Dermis blood vessel endothelial cell (primary cell): ENCODE results near the gene IGLL5. TPM values are rescaled to one million over a fixed set of nuclear protein-coding genes. Genes with fewer than 3 reads are reported as not detected.

Experiments
- DNase-seq: peaks from one replicate; pipeline ENCODE4 v3.0.0; 2010
- total RNA-seq: library from RNA; depleted of rRNA; stranded (reverse); fragments of >200 nt; gene quantifications from 2 replicates; pipeline ENCODE4 v1.2.3, GENCODE V29; 2014

Gene IGLL5
- total RNA-seq, 1 donor from 2014 or later: not detected

DNA sequence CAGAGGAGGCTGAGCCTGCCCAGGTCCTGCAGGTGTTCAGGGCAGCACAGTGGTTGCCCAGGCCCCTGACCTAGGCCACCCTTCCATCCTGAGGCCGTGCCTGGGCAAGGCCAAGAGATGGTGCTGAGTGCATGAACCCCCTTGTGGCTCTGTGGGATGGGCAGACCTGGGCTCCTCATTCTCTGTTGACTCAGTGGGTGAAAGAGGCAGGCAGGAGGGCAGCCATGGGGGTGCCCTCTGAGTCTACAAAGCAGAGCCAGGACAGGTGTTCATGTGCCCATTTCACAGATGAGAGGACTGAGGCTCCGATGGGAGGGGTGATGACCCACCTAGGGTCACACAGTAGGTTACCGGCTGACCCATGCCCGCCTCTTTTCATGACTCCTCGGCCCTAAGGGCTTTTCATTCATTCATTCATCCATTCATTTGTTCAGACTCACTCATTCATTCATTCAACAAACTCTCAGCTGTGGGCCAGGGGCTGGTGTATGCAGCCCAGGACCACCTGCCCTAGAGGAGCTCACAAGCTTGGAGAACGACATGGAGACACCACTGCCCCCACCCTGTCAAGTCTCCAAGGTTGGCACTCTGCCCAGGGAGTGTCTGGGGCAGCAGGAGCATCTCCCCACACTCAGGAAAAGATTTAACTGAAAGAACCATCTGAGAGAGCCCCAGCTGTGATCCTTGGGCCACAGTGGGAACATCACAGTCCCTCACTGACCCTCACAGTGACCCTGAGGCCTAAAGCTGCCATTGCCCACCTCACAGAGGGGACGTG lies 40.5 kb downstream of the IGLL5 start:
- DNase-seq: no peak

GRCh38 chr22:22928666-22929380 lies 41.2 kb downstream of the IGLL5 start:
- DNase-seq: no peak

GRCh38 chr22:22929381-22930221 lies 42.0 kb downstream of the IGLL5 start:
- no peak for DNase-seq

DNA sequence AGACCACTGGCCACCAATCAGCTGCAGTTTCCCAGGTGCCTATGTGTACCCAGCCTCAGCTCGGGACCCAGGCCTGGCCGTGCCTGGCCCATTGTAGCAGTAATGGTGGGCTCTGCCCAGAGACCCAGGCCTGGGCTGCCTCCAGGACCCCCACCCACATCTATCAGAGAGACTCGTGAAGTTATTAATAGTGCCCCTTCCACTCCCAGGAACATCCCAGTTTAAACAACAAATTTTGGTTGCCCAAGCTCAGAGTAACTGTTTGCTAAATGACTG lies 42.5 kb downstream of the IGLL5 start:
- DNase-seq: no peak

GRCh38 chr22:22930571-22931556 lies 43.2 kb downstream of the IGLL5 start:
- DNase-seq: no peak

DNA sequence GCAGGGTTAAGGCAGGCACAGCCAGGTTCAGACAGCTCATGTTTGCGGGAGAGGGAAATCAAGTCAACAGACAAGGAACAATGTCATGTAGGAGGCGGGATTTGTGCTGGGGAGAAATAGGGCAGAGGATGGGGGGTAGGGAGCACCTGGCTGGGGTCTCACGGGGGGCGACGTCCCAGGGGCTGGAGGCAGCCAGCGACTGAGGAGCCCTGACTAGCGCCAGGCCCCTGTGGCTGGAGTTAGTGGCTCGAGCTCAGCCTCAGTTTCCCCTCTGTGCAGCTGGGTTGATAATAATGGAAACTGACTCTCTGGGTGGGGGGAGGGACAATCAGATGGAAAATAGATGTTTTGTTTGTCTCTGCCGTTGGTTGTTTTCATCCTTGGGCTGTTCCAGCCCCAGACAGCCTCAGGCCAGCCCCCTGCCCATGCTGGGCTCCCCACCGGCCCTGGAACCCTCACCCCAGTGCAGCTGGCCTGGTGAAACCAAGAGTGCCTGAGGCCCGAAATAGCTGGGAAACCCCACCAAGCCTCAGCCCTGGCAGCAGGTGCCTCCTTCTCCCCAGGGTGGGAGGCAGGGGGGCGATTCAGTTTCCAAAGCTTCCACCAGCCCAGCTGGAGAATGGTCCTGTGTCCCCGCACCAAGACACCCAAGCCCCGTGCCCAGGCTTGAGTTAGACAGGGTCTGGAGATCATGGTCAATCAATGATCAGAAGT lies 44.1 kb downstream of the IGLL5 start:
- DNase-seq: no peak

DNA sequence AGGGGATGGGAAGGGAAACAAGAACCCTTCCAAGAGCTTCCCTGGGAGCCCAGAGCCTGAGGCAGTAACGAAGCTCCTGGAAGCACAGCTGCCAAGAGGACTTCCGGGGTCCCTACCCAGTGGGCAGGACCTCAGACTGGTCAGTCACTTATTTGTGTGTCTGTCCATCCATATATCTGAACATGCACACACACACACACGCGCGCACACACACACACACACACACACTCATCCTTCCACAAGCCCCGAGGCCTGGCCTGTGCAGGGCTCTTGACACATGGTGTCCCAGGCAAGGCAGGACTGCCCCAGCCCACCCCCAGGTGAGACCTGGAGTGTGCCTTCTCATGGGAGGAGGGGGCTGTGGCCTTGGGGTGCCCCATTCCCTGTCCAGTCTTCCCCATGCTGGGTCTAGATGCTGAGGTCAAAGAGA lies 44.9 kb downstream of the IGLL5 start:
- DNase-seq: no peak

DNA sequence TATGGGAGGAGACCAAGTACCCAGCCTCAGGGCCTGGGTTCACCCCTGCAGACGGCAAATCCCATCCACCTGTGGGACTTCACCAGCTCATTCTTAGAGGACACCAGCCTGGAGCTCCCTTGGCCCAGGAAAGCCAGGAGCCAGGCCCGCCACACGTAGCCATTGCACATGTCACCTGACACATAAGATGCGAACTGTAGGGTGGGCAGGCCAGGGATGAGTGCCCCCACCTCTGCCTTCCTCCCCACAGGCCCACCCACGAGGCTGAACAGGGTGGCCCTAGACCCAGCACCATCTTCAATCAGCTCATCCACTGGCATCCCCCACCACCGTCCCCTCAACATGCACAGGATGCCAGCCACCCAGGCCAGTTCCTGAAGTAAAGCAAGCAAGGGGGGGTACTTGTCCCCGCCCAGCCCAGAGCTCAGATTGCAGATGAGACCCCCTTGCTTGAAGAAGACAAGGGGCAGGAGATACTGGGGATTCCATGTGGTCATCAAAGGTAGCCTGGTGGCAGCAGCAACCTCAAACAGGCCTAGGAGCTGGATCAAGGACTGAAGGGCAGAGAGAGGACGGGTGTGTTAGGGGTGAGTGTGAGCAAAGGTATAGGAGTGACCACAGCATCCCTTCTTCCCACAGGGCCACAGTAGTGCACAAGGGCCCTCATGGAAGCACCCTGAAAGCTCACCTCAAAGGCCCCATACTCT lies 45.6 kb downstream of the IGLL5 start:
- DNase-seq: no peak

DNA sequence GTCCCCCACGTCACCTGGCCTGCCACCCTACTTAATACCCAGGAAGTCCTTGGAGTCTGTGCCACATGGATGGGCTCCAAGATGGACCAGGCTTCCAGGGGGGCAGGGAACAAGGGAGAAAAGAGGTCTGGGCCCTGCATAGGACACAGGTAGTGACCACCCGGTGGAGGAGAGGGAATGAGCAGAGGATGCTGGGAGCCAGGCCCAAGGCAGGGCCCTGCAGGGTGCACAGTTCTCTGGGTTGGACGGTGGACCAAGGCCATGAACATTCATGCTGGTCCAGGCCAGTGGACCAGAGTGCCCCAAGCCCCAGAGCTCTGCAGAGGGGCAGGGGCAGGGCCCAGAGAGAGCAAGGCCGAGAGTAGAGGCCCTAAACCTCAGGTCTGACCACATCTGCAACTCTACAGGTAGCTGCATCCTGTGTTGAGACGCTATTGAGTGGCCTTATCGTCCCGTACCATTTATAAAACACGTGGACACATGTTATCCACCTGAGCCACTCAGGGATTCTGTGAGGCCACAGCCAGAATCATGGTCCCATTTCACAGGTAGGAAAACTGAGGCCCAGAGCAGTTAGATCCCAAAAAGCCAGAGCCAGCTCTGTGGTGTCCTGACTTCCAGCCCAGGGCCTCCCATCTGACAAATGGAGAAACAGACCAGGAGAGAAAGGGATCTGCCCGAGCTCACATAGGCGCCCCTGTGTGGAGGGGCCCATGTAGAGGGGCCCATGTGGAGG lies 46.4 kb downstream of the IGLL5 start:
- DNase-seq: no peak

- no peak for DNase-seq
Observed at GRCh38 chr22:22934543-22935055, 47.0 kb downstream of the IGLL5 start.

GRCh38 chr22:22935056-22935545 lies 47.5 kb downstream of the IGLL5 start:
- DNase-seq: no peak

DNA sequence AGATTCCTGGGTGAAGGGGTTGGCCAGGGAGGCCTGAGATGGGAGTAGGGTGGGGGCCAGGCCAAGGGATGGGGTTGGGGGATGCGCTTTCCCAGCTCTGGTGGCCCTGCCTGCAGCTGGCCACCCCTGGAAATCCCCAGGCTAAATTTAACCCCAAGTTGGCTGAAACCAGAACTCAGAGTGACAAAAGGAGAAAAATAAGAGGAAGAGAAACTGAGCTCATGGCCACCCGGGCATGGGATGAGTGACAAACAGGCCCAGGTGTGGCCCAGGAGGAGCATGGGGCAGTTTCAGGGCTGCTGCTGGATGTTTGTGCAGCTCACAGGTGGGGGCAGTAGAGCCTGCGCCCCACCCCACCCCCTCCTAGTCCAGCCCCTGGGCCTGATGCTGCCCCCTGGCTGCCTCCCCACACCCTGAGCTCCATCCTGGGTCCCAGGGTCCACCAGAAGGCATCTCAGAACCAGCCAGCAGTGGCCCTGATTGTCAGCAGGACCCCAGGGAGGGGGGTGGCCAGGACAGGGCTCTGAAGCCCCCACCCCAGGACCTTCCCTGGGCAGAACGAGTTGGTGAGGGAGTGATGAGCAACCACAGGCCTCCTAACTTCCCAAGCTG lies 48.0 kb downstream of the IGLL5 start:
- DNase-seq: no peak

- DNase-seq: no peak
Observed at GRCh38 chr22:22936180-22936914, 48.7 kb downstream of the IGLL5 start.

GRCh38 chr22:22936915-22937656 lies 49.5 kb downstream of the IGLL5 start:
- DNase-seq: no peak

GRCh38 chr22:22937894-22938480 lies 50.4 kb downstream of the IGLL5 start:
- no peak for DNase-seq

- no peak for DNase-seq
Observed at GRCh38 chr22:22938672-22939587, 51.3 kb downstream of the IGLL5 start.
